ENCODE results near the gene MAP1S. TPM values are rescaled to one million over a fixed set of nuclear protein-coding genes. Genes with fewer than 3 reads are reported as not detected.

MAP1S gene
- total RNA-seq, 2 experiments from 2014 or later = 53.8 to 54.7 TPM

DNA sequence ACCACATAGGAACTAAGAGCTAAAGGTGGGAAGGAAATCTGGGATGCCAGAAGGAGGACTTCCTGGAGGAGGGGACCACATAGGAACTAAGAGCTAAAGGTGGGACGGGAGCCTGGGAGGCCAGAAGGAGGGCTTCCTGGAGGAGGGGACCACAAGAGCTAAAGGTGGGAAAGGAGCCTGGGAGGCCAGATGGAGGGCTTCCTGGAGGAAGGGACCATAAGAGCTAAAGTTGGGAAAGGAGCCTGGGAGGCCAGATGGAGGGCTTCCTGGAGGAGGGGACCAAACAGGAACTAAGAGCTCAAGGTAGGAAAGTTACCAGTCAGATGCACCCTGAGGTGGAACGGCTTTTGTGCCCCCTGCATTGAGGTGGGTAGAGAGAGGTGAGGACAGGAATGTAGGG is 22.2 kb downstream of the MAP1S start:
- no peak for DNase-seq
- intact Hi-C loops (cut with micrococcal nuclease) = no loop called here
- TF ChIP-seq, protein P1, sequence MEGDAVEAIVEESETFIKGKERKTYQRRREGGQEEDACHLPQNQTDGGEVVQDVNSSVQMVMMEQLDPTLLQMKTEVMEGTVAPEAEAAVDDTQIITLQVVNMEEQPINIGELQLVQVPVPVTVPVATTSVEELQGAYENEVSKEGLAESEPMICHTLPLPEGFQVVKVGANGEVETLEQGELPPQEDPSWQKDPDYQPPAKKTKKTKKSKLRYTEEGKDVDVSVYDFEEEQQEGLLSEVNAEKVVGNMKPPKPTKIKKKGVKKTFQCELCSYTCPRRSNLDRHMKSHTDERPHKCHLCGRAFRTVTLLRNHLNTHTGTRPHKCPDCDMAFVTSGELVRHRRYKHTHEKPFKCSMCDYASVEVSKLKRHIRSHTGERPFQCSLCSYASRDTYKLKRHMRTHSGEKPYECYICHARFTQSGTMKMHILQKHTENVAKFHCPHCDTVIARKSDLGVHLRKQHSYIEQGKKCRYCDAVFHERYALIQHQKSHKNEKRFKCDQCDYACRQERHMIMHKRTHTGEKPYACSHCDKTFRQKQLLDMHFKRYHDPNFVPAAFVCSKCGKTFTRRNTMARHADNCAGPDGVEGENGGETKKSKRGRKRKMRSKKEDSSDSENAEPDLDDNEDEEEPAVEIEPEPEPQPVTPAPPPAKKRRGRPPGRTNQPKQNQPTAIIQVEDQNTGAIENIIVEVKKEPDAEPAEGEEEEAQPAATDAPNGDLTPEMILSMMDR (IDR thresholded peaks at IDR 0.05) = no peak
- no peaks in the 10 kb centered on the region for H3K27me3 Mint-ChIP-seq
- H3K9me3 Mint-ChIP-seq = no peaks in the 10 kb centered on the region
- H3K36me3 Mint-ChIP-seq (ENCODE audit: low read depth) = no peaks in the 10 kb centered on the region
- POLR2A ChIA-PET = interaction anchor here (0.9 to 2.0 kb wide), 2 partner anchors 10 to 20 kb away, joined by 3 to 8 read pairs; partner anchors contain the start of gene FCHO1
- peaks cover 13% of the 10 kb centered on the region for H3K4me1 Mint-ChIP-seq (ENCODE audit: low read depth)
- no peak overlapping the region for H3K4me3 Mint-ChIP-seq
- no peak overlapping the region for H3K27ac Mint-ChIP-seq
- CTCF ChIA-PET = interaction anchor here (1.0 to 1.9 kb wide), 5 partner anchors 16 to 36 kb away, joined by 3 to 13 read pairs (median 3); no protein-coding TSS in a partner anchor
- no peak for ATAC-seq

DNA sequence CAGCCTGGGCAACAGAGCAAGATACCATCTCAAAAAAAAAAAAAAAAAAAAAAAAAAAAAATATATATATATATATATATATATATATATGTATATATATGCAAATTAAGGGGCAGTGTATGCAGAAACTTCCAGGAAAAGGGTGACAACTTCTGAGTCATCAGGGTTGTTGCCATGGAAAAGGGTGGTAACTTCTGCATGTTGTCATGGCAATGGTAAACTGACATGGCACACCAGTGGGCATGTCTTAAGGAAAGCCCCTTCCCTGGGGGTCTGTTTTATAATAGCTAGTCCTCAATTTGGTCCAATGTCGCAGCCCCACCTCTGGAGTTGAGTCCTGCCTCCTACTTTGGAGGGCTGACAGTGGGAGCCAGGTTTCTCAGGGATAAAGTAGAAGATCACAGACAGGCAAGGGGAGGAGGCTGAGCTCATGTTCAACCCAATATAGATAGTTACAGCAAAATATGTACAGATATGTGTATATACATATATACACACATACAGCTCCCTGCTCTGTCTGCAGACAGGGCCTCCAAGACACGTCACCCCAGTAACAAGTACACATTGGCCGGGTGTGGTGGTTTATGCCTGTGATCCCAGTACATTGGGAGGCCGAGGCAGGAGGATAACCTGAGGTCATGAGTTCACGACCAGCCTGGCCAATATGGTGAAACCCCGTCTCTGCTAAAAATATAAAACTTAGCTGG is 24.7 kb downstream of the MAP1S start:
- no peak overlapping the region for H3K27ac Mint-ChIP-seq
- POLR2A ChIA-PET = interaction anchor here (2.0 kb wide), 1 partner anchor 11 kb away, joined by 5 read pairs; no protein-coding TSS in a partner anchor

DNA sequence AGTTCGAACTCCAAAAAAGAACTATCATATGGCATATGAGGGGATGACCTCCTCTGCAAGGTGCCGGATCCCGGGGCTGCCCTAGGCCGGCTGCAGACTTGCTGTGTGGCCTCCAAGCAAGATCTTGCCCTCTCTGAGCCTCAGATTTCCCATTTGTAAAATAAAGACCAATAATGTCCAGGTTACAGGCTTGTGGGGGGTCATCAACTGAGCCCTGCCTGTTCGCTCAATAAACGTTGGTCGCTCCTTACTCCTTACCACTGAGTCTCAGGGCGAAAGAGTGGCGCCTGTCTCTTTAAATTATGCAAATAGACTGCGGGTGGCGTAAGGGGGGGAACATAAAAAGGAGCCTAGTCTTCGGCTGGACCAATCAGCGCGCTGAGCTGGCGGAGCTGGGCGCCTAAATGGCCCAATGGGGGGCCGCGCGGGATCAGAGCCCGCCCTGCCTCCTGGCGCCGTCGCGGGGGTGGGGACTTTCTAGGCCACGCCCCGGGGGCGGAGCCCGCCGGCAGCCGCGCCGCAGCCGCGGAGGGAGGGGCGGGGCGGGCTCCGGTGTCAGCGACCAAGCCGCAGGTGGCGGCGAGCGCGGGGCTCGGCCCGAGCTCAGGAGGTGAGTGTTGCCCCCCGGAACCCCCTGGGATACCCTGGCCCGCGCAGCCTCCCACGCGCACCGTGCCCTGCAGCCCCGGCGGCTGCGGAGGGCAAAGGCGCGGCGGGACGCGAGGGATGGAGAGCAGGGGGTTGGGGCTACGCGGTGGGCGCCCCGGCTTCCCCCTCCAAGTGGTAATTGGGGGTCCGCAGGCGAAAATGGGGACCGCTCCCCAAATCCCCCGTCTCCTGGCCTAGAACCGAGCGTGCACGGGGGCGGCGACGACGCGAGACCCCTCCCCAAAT is 28.2 kb downstream of the MAP1S start:
- Mint-ChIP-seq H3K4me3 (peak overlapping the region; percentile 80), H3K27me3 (no peaks in the 10 kb centered on the region), H3K36me3 (ENCODE audit: low read depth) (peaks cover 7% of the 10 kb centered on the region), H3K4me1 (ENCODE audit: low read depth) (peaks cover 39% of the 10 kb centered on the region), H3K9me3 (no peaks in the 10 kb centered on the region), H3K27ac (peak overlapping the region; percentile 86)
- DNase-seq (peak; percentile 98), ATAC-seq (peak; percentile 90)
- POLR2A ChIA-PET = interaction anchor here (1.0 to 1.8 kb wide), 2 partner anchors 16 to 118 kb away, joined by 4 to 7 read pairs; no protein-coding TSS in a partner anchor
- intact Hi-C loops (cut with micrococcal nuclease) = no loop called here
- TF ChIP-seq, protein P1 (IDR thresholded peaks at IDR 0.05) = no peak
- CTCF ChIA-PET = interaction anchor here (1.2 kb wide), 1 partner anchor 19 kb away, joined by 3 read pairs; no protein-coding TSS in a partner anchor

More for the DNA sequence above, 24.7 kb downstream of the MAP1S start:
- DNase-seq = peak; percentile 27
- no peaks in the 10 kb centered on the region for H3K9me3 Mint-ChIP-seq
- H3K4me3 Mint-ChIP-seq = no peak overlapping the region
- CTCF ChIA-PET = interaction anchor here (0.8 to 0.9 kb wide), 2 partner anchors 23 to 24 kb away, joined by 3 to 4 read pairs; no protein-coding TSS in a partner anchor
- peaks cover 24% of the 10 kb centered on the region for H3K4me1 Mint-ChIP-seq (ENCODE audit: low read depth)
- TF ChIP-seq, protein P1 (IDR thresholded peaks at IDR 0.05) = no peak
- peaks cover under 1% of the 10 kb centered on the region for H3K36me3 Mint-ChIP-seq (ENCODE audit: low read depth)
- intact Hi-C loops (cut with micrococcal nuclease) = no loop called here
- H3K27me3 Mint-ChIP-seq = no peaks in the 10 kb centered on the region
- ATAC-seq = no peak

DNA sequence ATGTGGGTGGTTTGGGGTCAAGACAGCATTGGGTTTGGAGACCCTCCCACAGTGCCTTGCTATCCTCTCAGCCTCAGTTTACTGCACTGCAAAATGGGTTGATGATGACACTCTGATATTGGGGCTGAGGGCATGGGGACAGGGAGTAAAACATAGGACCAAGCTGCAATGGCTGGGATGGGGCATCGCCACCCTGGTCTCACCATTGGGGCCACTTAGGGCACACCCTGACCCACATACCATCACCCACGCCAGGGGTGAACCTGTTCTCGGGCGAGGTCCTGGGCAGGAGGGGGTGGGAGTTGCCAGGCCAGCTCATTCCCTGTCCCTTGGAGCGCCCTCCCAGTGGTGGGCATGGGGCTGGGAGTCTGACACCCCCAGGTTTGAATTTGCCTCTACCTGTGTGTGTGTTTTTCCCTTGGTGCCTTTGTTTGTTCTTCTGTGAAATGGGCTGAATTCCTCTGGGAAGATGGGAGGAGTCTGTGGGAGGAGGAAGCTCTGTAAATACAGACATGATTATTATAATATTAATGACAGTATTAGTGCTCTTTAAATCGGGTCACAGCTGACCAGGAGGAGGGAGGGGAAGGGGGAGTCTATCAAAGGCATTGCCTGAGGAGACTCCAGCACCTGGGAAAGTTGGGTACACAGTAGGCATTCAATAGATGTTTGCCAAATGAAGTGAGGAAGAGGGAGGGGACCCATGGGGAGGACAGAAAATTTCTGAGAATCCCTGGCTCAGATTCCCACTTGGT is 29.8 kb downstream of the MAP1S start:
- no peak for ATAC-seq
- intact Hi-C loops (cut with micrococcal nuclease) = no loop called here
- Mint-ChIP-seq H3K27me3 (no peaks in the 10 kb centered on the region), H3K4me3 (peak overlapping the region; percentile 80), H3K36me3 (ENCODE audit: low read depth) (peaks cover 9% of the 10 kb centered on the region), H3K27ac (peak overlapping the region; percentile 92), H3K4me1 (ENCODE audit: low read depth) (peaks cover 40% of the 10 kb centered on the region), H3K9me3 (no peaks in the 10 kb centered on the region)
- POLR2A ChIA-PET = interaction anchor here (0.9 to 6.0 kb wide), 5 partner anchors 11 to 116 kb away, joined by 3 to 32 read pairs (median 5); no protein-coding TSS in a partner anchor
- no peak for DNase-seq
- TF ChIP-seq, protein P1 (IDR thresholded peaks at IDR 0.05) = no peak
- CTCF ChIA-PET = interaction anchor here (1.6 kb wide), 1 partner anchor 29 kb away, joined by 3 read pairs; the partner anchor contains the start of gene MAP1S
